Lower leg skin (tissue), 3 donors: Measurements from ENCODE around the gene KCNJ15.

Experiments used
- POLR2A ChIP-seq, 2 donors: fragments of 450-650 bp; IDR thresholded peaks; one replicate each; pipeline ENCODE4 v1.6.1; 2016 to 2017; ENCODE audit warnings: antibody characterized with exemption in 2 of 2, mild to moderate bottlenecking in 1 of 2, moderate library complexity in 1 of 2
- TF ChIP-seq, protein P1 (sequence below), 3 donors: fragments of 450-650 bp; IDR thresholded peaks; one replicate each; pipeline ENCODE4 v1.5.1; 2016; ENCODE audit warnings: antibody characterized with exemption in 3 of 3, mild to moderate bottlenecking in 3 of 3, moderate library complexity in 2 of 3

DNA sequence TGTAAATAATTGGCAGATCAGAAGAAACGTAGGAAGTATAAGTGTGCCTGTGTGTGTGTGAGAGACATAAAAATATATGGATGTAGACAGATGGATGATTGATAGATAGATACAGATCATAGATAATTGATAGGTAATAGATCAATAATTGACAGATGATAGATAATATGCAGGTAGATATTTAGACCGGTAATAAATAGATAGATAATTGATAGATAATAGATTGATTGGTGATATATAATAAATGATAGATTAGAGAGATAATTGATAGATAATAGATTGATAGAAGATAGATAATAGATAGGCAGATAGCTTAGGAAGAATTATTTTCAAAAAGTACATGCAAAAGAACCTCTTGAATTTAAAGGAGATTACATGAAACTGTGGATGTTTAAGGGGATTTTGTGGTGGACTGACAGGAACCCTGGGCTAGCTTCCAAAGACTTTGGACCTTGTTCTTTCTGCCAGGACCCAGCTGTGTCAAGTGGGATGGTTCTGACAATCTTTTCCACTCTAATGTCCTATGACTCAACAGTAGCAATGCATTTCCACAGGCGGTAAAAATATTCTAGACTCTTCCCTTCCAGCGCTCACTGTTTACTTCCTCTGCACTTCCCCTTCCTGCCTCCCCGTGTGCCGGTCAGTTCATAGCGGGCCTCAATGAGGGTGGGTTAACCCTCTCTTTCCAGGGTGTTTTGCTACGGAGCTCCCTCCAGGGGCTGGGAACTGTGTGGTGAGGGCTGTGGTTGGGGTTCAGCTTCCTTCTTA is 39.4 kb downstream of the KCNJ15 start:
- TF ChIP-seq, protein P1, sequence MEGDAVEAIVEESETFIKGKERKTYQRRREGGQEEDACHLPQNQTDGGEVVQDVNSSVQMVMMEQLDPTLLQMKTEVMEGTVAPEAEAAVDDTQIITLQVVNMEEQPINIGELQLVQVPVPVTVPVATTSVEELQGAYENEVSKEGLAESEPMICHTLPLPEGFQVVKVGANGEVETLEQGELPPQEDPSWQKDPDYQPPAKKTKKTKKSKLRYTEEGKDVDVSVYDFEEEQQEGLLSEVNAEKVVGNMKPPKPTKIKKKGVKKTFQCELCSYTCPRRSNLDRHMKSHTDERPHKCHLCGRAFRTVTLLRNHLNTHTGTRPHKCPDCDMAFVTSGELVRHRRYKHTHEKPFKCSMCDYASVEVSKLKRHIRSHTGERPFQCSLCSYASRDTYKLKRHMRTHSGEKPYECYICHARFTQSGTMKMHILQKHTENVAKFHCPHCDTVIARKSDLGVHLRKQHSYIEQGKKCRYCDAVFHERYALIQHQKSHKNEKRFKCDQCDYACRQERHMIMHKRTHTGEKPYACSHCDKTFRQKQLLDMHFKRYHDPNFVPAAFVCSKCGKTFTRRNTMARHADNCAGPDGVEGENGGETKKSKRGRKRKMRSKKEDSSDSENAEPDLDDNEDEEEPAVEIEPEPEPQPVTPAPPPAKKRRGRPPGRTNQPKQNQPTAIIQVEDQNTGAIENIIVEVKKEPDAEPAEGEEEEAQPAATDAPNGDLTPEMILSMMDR (IDR thresholded peaks at IDR 0.05): no peak
- no peak for TF ChIP-seq POLR2A (IDR thresholded peaks at IDR 0.05)
